Measurements from ENCODE around the gene ZNF195.
"Not testable (repeated sequence)": the region's sequence is repeated elsewhere in the genome, so short reads cannot be mapped to it uniquely, and the experiment has no call there.

GRCh38 chr11:3397210-3397609, 18.3 kb upstream of the ZNF195 start:
- TF ChIP-seq CTCF (IDR thresholded peaks at IDR 0.05); EZH2 (IDR thresholded peaks at IDR 0.05; ENCODE audit: borderline replicate concordance, insufficient read depth, low read depth, low read length, poor library complexity, severe bottlenecking): not testable (repeated sequence)

Measured in B cell (primary cell).